Natural killer cell (primary cell): Measurements from ENCODE around the gene RBM22. TPM values are rescaled to one million over a fixed set of nuclear protein-coding genes. Genes with fewer than 3 reads are reported as not detected.

Experiments used
- ATAC-seq, 3 donors: fragments of 150-1000 bp in 2 of 3; fragments of 200-7000 bp in 1 of 3; cut with Tn5 transposase; 1 replicate in 1 of 3; 2 replicates in 2 of 3; pipeline ENCODE4 v1.10.0; 2021; ENCODE audit warnings: mild to moderate bottlenecking in 2 of 3, moderate library complexity in 2 of 3
- DNase-seq, 2 donors: peaks; one replicate each; pipeline versions ENCODE4 v3.0.0 to v3.0.0-alpha.2; 2013 to 2021; ENCODE audit warnings: mixed read lengths in 1 of 2
- H3K27ac ChIP-seq: one replicate; pipeline ENCODE4 v1.5.1; 2013; ENCODE audit warnings: mild to moderate bottlenecking, low read length
- H3K27me3 ChIP-seq: one replicate; pipeline ENCODE4 v1.6.1; 2013; ENCODE audit warnings: low read length; ENCODE audit not compliant: control insufficient read depth, insufficient read depth
- H3K36me3 ChIP-seq: one replicate; pipeline ENCODE4 v1.6.1; 2013; ENCODE audit warnings: low read length; ENCODE audit not compliant: control insufficient read depth, insufficient read depth
- H3K4me1 ChIP-seq: one replicate; pipeline ENCODE4 v1.6.1; 2013; ENCODE audit warnings: low read length; ENCODE audit not compliant: control insufficient read depth, insufficient read depth
- H3K4me3 ChIP-seq: one replicate; pipeline ENCODE4 v1.5.1; 2013; ENCODE audit warnings: low read length
- H3K9me3 ChIP-seq: one replicate; pipeline ENCODE4 v1.6.1; 2013; ENCODE audit warnings: low read length; ENCODE audit not compliant: control insufficient read depth, insufficient read depth
- H3K27ac Mint-ChIP-seq, 2 donors: one replicate each; pipeline ENCODE4 v1.8.0; 2022; ENCODE audit warnings: mild to moderate bottlenecking in 2 of 2, mixed read lengths in 2 of 2, moderate library complexity in 1 of 2
- H3K27me3 Mint-ChIP-seq, 2 donors: one replicate each; pipeline ENCODE4 v1.8.0; 2022; ENCODE audit warnings: low read depth in 2 of 2, mixed read lengths in 2 of 2
- H3K36me3 Mint-ChIP-seq: one replicate; pipeline ENCODE4 v1.8.0; 2022; ENCODE audit warnings: mixed read lengths
- H3K4me1 Mint-ChIP-seq, 2 donors: one replicate each; pipeline ENCODE4 v1.8.0; 2022; ENCODE audit warnings: mixed read lengths in 2 of 2
- H3K4me3 Mint-ChIP-seq: one replicate; pipeline ENCODE4 v1.8.0; 2022; ENCODE audit warnings: mild to moderate bottlenecking, moderate library complexity, mixed read lengths
- H3K9me3 Mint-ChIP-seq, 2 donors: one replicate each; pipeline ENCODE4 v1.8.0; 2022; ENCODE audit warnings: mixed read lengths in 2 of 2
- WGBS: methylation state at CpG from one replicate; pipeline ENCODE4 v1.1.7; 2013; ENCODE audit warnings: missing lambda C conversion rate; ENCODE audit not compliant: insufficient coverage; 5-methylcytosine and 5-hydroxymethylcytosine counted together
- intact Hi-C: fragments of 100-400 bp; cut with micrococcal nuclease; formaldehyde crosslinking; loops from one replicate; pipeline ENCODE4 v1.14.2; 2022
- total RNA-seq, 4 donors: library from RNA; stranded (reverse); fragments of 120-200 nt in 1 of 4; gene quantifications; one replicate each; pipeline versions ENCODE4 v1.2.3 to v1.2.4, GENCODE V29; 2013 to 2022
- TF ChIP-seq, protein P1 (sequence below): fragments of 200-600 bp; IDR thresholded peaks from one replicate; pipeline ENCODE4 v1.8.0; 2022; ENCODE audit warnings: antibody characterized with exemption

Gene RBM22
- total RNA-seq, 3 donors from 2014 or later (not counting 1 experiment from before 2014, with no cell fraction given) = 136 to 149 (median 145) TPM

DNA sequence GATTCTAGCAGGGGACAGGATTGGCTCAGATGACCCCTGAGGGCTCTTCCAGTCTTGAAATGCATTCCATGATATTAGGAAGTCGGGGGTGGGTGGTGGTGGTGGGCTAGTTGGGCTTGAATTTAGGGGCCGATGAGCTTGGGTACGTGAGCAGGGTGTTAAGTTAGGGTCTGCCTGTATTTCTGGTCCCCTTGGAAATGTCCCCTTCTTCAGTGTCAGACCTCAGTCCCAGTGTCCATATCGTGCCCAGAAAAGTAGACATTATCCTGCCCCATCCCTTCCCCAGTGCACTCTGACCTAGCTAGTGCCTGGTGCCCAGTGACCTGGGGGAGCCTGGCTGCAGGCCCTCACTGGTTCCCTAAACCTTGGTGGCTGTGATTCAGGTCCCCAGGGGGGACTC is 42.7 kb downstream of the RBM22 start:
- no peaks in the 10 kb centered on the region for H3K27me3 ChIP-seq
- Mint-ChIP-seq H3K27ac (no peak overlapping the region), H3K36me3 (no peaks in the 10 kb centered on the region), H3K27me3 (peaks cover 0 to 5% of the 10 kb centered on the region in 2 donors), H3K4me3 (peak overlapping the region; percentile 79), H3K9me3 (no peaks in the 10 kb centered on the region), H3K4me1 (peaks cover 0 to 15% of the 10 kb centered on the region in 2 donors)
- H3K4me3 ChIP-seq = no peak overlapping the region
- H3K27ac ChIP-seq = no peak overlapping the region
- ATAC-seq = no peak
- DNase-seq = no peak
- no peaks in the 10 kb centered on the region for H3K9me3 ChIP-seq
- intact Hi-C loops = no loop called here
- no peaks in the 10 kb centered on the region for H3K36me3 ChIP-seq
- H3K4me1 ChIP-seq = peaks cover 12% of the 10 kb centered on the region
- TF ChIP-seq, protein P1, sequence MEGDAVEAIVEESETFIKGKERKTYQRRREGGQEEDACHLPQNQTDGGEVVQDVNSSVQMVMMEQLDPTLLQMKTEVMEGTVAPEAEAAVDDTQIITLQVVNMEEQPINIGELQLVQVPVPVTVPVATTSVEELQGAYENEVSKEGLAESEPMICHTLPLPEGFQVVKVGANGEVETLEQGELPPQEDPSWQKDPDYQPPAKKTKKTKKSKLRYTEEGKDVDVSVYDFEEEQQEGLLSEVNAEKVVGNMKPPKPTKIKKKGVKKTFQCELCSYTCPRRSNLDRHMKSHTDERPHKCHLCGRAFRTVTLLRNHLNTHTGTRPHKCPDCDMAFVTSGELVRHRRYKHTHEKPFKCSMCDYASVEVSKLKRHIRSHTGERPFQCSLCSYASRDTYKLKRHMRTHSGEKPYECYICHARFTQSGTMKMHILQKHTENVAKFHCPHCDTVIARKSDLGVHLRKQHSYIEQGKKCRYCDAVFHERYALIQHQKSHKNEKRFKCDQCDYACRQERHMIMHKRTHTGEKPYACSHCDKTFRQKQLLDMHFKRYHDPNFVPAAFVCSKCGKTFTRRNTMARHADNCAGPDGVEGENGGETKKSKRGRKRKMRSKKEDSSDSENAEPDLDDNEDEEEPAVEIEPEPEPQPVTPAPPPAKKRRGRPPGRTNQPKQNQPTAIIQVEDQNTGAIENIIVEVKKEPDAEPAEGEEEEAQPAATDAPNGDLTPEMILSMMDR = no peak
- 96% methylated on average over 4 of the region's 4 CpGs for WGBS

DNA sequence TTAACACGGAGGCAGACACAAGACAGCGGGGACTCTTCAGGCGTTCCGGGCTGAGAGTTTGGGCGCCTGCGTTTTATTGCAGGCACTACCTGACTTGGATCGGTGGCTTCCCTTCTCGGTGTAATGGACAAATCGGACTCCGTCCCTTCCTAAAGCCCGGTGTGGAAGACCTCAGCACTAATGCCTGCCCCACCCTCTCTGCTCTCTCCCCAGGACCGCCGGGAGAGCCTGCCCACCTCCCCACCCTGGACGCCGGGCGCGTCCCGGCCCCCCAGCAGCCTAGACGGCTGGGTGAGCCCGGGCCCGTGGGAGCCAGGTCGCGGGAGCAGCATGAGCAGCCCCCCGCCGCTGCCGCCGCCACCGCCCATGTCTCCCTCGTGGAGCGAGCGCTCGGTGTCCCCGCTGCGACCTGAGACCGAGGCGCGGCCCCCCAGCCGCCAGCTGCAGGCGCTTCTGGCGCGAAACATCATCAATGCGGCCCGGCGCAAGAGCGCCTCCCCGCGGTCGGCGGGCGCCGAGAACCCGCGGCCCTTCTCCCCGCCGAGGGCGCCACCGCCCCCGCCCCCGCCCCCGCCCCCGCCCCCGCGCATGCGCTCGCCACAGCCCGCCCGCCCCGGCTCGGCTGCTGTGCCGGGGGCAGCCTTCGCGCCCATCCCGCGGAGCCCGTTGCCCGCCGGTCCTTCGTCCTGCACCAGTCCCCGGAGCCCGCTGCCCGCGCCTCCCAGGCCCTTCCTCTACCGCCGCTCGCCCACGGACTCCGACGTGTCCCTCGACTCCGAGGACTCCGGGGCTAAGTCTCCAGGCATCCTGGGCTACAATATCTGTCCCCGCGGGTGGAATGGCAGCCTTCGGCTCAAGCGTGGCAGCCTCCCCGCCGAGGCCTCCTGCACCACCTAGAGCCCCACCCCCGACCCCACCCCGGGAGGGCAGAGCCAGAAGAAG is 44.4 kb downstream of the RBM22 start:
- Mint-ChIP-seq H3K4me3 (peak overlapping the region; percentile 83), H3K36me3 (no peaks in the 10 kb centered on the region), H3K27me3 (peaks cover 0 to 3% of the 10 kb centered on the region in 2 donors), H3K9me3 (no peaks in the 10 kb centered on the region), H3K27ac (peak overlapping the region in 1 of 2 donors; percentile 48), H3K4me1 (peaks cover 0 to 15% of the 10 kb centered on the region in 2 donors)
- WGBS = under 1% methylated on average over 99 of the region's 99 CpGs
- Histone ChIP-seq H3K4me1 (peaks cover 12% of the 10 kb centered on the region), H3K4me3 (peak overlapping the region; percentile 51), H3K27ac (no peak overlapping the region), H3K9me3 (no peaks in the 10 kb centered on the region), H3K36me3 (no peaks in the 10 kb centered on the region), H3K27me3 (no peaks in the 10 kb centered on the region)
- ATAC-seq (peak; percentile 93 to 97 (median 94)), DNase-seq (peak; percentile 83 to 92)
- TF ChIP-seq, protein P1 = peak; percentile 74
- intact Hi-C loops = loop anchor here (1.0 kb wide), 1 partner anchor 95 kb away; no protein-coding TSS in a partner anchor

DNA sequence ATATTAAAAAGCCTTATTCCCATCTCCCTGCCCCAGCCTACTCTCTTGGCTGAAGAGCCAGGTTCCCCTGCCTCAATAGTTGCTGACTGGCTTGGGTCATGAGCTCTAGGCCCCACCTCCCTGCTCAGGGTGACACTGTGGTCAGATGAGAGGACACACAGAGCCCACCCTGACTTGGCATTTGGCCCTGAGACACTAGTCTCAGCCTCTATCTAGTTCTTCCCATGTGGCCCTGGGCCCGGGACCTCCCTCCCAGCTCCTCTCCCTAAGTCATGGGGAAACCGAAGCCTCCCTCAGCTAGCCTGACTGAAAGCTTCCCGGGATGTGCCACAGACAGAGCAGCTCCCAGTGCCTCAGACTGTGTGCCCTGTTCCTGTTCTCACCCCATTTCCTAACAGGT is 45.6 kb downstream of the RBM22 start:
- no peak overlapping the region for H3K27ac ChIP-seq
- H3K27ac Mint-ChIP-seq = no peak overlapping the region
- intact Hi-C loops = no loop called here
- H3K4me1 ChIP-seq = peaks cover 12% of the 10 kb centered on the region
- no peaks in the 10 kb centered on the region for H3K36me3 Mint-ChIP-seq
- TF ChIP-seq, protein P1 = no peak
- no peaks in the 10 kb centered on the region for H3K9me3 ChIP-seq
- H3K9me3 Mint-ChIP-seq = no peaks in the 10 kb centered on the region
- no peak overlapping the region for H3K4me3 Mint-ChIP-seq
- peaks cover 0 to 15% of the 10 kb centered on the region in 2 donors for H3K4me1 Mint-ChIP-seq
- WGBS = 96% methylated on average over 3 of the region's 3 CpGs
- DNase-seq = no peak
- ATAC-seq = no peak
- no peaks in the 10 kb centered on the region for H3K36me3 ChIP-seq
- no peaks in the 10 kb centered on the region for H3K27me3 ChIP-seq
- H3K27me3 Mint-ChIP-seq = no peaks in the 10 kb centered on the region
- H3K4me3 ChIP-seq = no peak overlapping the region
